ENCODE data around the gene LRRTM4.
"Not testable (repeated sequence)": the region's sequence is repeated elsewhere in the genome, so short reads cannot be mapped to it uniquely, and the experiment has no call there.

LRRTM4 gene

DNA sequence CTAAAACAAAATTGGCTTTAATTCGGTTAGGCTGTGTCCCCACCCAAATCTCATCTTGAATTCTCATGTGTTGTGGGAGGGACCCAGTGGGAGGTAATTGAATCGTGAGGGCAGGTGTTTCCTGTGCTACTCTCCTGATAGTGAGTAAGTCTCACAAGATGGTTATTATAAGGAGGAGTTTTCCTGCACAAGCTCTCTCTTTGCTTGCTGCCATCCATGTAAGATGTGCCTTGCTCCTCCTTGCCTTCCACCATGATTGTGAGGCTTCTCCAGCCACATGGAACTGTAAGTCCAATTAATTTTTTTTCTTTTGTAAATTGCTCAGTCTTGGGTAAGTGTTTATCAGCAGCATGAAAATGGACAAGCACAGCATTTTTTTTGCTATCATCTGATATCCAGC lies 476.7 kb downstream of the LRRTM4 start:
- not testable (repeated sequence) for DNase-seq

DNA sequence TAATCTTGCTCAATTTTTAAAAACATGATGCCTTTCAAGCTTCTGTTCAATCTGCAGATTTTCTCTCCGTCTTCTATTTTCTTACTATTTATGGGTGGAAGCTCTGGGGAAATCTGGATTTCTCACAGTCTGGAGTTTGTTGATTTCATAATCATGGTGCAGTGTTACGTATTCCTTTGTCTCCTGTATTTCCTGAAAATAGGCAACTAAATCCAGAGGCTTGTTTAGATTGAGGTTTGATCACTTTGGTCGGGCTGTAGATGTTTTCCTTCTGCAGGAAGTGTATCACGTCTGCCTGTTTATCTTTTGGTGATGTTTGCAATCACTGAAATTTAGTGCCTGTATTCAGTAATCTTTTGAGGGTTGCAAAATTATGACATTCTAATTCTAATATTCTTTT lies 487.7 kb downstream of the LRRTM4 start:
- DNase-seq: no peak

DNA sequence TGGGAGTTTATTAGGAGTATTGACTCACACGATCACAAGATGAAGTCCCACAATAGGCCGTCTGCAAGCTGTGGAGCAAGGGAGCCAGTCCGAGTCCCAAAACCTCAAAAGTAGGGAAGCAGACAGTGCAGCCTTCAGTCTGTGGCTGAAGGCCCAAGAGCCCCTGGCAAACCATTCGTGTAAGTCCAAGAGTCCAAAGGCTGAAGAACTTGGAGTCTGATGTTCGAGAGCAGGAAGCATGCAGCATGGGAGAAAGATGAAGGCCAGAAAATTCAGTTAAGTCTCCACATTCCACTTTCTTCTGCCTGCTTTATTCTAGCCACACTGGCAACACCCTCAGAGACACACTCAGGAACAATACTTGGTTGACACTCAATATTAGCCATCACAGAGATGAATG lies 492.9 kb downstream of the LRRTM4 start:
- DNase-seq: not testable (repeated sequence)

DNA sequence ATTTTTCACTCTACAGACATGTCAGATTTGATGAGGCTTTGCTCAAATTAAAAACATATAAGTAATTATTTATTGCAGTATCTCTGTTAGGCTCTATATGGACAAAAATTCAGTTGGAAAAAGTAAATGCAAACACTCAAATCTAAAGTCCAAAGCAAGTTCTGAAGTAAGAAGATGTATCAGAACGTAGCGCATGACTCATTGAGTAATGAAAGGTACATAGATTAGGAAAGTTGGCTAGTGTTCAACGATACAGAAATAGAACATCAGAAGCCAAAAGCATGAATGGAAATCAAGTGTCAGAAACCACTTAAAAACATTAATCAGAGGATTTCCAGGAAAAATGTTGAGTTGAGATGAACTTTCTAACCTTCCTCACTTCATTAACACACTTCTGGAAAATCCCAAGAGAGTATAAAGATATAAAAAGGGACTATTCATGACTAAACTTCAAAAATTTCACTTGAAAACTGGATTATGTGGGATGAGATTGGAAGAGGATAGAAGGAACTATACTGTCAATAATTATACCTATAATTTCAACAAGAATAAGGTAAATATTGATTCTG lies 494.1 kb downstream of the LRRTM4 start:
- no peak for DNase-seq

DNA sequence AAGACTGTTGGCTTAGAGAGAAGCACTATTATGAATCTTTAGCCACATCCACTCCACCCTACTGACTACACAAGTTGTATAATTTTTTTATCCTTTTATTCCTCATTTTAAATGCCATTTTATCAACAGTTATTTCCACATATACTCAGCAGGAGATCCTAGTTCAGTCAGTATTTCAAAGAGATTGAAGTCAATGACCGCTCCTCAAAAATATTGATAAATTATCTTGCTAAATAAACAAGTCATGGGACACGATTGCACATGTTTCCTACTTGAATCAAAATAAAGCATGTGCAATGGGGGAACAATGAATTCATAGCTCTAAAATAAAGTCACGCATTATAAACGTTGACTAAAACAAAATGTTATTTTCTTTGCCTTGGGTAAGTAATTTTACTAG lies 496.5 kb downstream of the LRRTM4 start:
- no peak for DNase-seq

DNA sequence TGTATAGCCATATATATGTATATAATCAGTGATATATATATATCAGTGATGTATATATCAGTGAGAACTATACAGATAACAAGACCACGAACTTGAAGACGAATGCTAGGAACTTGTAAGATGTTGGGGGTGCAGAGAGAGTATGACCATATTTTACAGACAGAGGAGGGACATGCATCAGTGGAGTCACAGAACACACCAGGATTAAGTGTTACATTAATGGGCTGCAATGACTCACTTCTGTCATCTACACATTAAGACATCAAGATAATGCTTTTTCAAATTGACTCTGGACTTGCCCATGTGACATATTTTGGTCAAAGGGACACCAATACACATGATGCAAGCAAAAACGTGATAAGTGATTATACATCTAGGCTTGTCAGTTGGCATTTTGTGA lies 501.0 kb downstream of the LRRTM4 start:
- DNase-seq: no peak

DNA sequence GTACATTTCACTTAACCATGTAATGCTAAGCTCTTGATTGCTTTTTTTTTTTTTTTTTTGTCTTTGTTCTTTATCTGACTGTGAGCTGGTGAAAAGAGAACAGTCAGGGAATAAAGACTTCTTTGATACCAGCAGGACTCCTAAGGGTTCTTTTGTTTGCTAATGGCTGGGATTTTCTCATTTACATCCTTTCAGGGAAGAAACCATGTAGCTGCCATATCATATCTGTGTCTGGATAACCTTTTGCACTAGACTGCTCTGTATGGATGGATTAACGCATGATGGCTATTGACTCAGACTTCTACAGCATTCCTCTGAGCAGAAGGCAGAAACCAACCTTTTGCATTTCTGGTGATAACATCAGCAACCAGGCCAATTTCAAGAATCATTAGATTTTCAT lies 504.0 kb downstream of the LRRTM4 start:
- DNase-seq: no peak

DNA sequence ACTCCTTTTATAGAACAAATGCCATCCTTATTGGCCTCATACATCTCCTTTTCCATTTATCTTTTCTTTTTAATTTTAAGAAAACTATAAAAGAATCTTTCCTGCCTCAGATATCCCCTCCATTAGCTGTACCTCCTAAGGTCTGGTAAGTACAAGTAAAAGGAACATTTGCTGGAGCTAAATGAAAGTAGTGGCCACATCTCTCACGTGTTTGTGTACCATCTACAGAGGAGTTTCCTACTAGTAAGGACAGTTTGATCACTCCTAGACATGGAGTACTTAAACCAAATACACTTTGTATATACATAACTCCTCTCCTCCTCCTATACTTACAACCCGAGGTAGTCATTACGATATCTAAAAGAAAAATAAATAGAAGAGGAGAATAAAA lies 504.8 kb downstream of the LRRTM4 start:
- DNase-seq: no peak

DNA sequence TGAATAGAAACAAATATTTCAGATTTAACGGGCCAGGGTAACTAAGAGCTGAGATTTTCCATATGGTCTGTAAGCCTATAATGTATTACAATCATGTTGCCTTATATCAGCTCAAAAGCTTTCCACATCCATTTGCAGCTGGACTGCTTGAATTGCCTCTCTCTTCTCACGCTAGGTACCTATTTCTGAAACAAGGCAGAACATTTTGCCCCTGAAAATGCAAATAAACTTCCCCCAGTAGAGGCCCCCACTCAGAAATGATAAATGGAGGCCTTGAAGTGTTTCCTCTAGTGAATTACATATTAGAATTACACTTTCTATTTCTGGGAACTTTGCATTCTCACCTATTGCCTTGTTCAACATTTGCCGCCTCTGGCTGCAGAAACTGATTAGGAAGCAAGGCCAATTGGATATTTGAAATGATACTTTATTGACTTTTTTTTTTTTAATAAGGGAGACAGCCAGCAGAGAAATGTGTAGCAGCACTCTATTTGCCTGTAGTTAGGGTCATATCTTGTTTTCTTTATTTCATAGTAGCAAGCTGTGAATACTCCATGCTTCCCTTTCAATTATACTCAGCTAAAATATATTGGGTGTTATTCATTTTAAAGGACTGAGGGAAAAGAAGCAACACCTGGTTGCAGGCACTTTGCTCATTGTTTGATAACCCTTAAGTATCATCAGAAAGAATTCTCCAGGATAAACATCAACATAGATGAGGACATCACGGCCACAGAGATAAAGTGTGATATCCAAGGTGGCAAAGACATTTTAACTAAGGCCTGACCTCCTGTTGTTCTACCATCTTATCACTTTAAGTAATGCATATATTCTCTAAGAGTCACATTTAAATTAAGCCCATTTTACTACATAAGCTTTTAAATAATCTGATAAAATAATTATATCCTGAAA lies 505.5 kb downstream of the LRRTM4 start:
- DNase-seq: no peak

DNA sequence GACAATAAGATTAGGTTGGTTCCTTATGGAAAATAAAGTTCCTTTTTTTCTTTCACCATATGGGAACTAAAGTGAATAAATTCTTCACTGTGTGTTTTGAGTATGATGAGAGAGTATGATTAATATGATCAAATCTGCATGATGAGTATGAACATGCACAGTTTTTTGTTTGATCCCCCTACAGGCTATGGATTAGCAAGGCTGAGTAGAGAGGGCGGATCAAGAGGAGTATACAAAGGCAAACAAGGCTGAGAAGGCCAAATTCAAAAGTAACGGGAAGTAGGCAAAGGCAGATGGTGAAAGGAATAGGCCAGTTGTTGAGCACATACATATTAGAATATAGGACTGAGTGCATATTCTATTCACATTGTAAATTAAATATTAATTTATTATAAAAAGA lies 508.2 kb downstream of the LRRTM4 start:
- DNase-seq: no peak

DNA sequence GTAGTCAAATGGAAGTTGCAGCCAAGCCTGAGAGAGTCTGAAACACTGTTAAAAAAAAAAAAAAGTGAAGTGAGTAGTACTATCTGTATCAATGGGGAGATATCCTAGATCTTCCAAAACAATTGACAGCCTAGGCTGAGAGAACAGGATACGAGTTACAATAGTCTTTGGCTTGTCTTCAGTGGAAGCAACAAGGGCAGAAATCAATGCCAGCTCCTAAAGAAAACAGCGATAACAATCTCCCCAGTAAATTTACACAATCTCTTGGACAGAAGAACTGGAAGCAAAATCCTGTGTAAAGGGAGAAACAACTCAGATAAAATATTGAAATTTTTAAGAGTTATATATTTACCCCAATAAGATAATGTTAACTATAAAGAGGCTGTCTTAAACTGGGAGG lies 508.7 kb downstream of the LRRTM4 start:
- no peak for DNase-seq

DNA sequence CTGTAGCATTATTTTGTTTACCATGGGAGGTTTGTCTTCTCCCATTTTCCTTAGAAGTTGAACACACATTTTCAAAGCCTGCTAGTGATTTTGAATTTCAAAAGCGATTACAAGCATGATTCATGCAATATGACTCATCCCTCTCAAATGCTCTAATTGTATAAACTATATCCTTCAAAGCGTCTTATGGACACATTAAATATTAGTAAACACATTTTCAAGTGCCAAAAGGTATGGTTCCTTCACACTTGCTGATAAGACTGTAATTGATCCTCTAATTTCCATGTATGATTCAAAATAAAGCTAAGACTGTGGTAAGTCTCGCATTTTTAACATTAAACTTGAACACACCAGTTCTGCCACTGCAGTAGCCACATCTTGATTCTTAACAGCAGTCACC lies 512.9 kb downstream of the LRRTM4 start:
- no peak for DNase-seq

DNA sequence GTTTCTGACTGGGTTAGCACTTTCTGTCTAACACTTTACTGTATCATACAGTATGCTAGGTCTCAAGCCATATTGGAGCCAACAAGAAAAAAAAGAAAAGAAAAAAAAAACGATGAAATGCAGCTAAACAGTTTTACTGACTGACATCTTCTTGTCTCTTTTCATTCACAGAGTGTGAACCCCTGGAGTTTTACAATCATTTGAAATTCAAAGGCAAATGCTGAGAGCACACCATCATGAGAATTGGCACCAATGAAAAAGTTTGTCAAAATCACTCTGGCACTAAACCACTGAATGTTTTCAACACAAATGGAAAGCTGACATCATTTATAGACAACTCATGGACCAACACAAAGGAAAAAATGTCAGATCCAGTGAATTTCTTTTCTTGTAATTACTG lies 513.3 kb downstream of the LRRTM4 start:
- no peak for DNase-seq

DNA sequence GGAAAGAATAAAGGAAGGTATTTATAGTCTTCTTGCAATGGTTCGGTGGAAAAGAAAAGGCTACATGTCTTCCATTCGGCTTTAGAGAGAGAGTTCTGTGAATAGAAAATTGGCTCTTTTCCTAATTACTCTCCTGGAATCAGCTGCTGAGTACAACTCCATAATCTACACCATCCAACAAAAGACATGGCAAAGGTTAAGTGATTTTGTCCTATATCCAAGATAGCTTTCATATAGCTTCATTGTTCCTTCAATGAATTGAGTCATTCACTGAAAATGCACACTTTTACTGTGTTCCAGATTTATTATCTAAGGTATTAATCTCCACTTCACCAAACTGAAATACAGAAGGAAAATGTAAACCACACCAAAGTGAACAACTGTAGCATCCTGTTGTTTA lies 514.5 kb downstream of the LRRTM4 start:
- no peak for DNase-seq

DNA sequence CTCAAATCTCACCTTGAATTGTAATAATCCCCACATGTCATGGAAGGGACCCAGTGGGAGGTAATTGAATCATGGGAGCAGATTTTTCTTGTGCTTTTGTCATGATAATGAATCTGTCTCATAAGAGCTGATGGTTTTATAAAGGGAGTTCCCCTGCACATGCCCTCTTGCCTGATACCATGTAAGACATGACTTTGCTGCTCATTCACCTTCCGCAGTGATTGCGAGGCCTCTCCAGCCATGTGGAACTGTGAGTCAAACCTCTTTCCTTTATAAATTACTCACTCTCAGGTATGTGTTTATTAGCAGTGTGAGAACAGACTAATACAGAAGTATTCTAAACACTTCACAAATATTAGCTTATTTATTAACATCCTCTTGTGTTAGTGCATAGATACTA lies 516.7 kb downstream of the LRRTM4 start:
- DNase-seq: no peak

DNA sequence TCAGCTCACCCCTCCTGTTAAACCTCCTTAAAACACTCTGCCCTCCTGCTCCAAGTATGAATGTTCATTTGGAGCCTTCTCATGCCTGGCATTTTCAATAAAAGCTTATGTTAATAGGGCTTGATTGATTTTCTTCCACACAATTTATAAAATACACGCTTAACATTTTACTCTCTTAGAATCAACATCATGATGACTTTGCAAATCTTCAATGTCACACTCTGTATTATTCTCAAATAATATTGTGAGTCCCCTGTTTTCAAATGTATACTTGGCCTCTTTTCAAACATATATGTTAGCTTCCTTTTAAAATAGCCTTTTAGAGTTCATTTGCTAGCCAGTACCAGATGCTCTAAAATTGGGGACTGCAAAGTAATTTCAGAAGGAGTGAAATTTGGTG lies 520.3 kb downstream of the LRRTM4 start:
- no peak for DNase-seq

DNA sequence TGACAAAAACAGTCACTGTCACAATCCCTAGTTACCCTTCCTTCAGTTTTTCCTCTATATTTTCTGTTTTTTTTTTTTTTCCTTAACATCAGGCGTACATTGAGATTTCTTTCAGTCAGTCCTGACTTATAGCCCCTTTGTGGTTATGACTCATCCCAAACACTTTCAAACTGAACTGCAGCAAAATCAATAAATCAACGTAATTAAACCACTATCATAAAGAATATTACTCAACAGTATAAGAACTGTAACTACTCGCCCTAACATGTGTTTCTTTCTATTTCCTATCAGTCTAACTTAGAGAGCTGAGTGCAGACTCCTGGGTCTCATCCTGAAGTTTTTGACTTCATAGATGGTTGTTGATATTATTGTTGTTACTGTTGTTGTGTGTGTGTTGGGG lies 523.5 kb downstream of the LRRTM4 start:
- DNase-seq: no peak

DNA sequence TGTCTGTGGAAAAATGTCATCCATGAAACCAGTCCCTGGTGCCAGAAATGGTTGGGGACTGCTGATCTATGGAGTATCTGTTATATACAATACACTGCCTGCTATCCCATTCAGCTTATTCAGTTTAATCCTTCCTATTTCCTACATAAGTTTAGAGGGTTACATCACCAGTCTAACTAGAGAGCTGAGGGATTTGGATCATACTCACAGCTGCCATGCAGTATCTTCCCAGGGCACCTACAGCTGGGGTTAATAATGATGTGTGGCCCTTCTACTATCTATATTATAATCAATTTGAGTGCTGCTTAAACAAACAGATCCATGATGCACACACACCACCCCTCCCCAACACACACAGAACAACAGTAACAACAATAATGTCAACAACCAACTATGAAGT lies 524.0 kb downstream of the LRRTM4 start:
- DNase-seq: no peak

DNA sequence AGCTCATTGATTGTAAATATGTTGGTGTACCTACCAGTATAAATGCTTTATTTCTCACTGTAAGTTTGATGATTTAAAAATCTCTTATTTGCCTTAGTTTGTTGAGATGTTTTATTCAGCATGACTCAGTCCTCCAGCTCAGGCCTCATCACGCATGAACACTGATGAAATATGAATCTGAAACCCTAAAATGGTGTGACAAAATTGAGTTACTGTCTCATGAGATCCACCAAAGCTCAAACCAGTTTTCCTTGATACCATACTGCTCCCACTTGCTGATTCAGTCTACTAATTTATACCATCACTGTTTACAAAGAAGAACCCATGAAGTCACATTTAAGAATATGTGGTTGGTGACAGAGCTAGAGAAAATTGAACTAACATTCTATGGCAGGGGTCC lies 524.9 kb downstream of the LRRTM4 start:
- DNase-seq: no peak

DNA sequence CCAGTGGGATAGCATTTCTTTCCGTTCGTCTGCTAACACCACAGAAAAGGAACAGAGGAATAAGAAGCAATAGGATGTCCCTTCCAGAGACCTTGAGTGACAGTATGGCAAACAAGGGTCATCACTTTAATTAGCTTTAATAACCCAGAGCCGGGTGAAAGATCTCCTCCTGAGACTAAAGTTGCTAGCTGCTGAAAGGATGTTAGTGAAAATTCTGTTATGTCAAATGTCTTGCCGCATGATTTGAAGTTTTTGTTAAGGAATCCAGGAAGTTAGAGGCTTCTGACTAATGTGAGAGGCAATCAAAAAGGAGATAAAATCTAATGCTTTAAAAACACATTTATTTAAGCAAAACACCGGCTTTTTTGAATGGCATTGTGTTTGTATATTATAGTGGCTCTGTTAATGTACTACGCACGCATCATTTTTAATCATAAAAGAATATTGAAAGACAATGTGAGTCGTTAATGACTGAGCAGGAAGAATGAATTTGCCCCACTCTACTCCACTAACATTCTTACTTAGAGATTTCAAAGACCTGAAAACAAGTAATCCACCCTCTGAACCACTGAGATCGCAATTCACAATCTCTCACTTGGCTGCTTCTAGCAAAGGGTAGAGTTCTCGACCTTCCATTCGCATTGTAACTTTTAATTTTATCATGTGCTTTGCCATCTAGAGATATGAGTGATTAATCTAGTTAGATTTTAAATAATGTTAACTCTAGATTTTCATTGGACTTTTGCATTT lies 536.6 kb downstream of the LRRTM4 start:
- no peak for DNase-seq

DNA sequence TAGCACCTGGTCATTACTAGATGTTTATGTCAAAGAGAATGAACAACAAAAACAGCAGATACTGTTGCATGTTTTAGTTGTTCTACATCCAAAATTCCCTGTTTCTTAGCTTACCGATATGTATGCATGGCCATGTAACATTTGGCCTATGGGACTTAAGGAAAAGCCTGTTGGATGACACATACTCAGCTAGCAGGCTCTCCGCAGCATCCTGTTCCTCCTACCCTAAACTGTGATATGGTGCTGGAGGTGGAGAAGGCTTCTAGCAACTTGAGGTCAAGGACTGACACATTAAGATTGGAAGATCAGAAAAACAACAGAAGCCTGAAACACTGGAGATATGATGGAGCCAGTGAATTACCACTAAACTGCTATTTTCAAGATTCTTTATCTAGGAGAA lies 537.8 kb downstream of the LRRTM4 start:
- no peak for DNase-seq

DNA sequence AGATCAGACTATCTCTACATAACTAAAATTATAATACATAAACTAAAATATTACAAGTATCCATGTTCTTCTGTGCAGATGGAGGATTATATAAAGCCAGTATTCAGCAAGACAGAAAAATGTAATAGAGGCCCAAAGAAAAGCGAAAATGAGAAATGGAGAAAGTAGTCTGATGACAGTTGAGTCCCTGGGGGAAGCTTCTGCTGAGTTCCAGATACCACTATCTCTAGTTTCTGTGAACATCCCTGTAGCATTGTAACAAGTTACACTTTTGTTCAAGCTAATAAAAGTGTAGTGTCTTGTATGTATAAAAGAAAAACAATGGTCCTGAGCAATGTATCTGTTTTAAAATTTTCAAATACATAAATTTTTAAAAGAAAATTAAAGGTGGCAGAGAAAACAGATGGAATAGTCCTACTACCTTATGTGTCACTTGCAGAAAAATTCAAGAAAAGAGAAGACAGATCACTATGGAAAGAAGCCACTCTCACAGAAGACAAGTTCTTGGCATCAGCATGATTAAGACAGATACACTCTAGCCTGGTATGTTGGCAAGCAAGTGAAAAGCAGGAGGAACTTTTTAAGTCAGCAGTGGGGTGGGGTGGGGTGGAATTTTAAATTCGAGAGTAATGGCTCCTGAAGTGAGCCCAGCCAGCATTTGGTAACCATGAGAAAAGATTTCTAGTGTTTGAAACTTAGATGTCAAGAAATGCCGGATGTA lies 541.9 kb downstream of the LRRTM4 start:
- no peak for DNase-seq

Data from femur (tissue), 1 donor.